ENCODE results near the gene TDRD1. TPM values are rescaled to one million over a fixed set of nuclear protein-coding genes. Genes with fewer than 3 reads are reported as not detected.

The TDRD1 gene
- total RNA-seq, 1 experiment from 2014 or later, result not detected

- H3K4me3 ChIP-seq (ENCODE audit: low read depth, low read length, poor library complexity, severe bottlenecking), result no peak overlapping the region
- TF ChIP-seq EZH2 (IDR thresholded peaks at IDR 0.05; ENCODE audit: borderline replicate concordance, low read depth, low read length, poor library complexity, severe bottlenecking) (no peak), CTCF (conservative IDR thresholded peaks at IDR 0.05; ENCODE audit: low read depth, low read length) (no peak)
- intact Hi-C loops (cut with micrococcal nuclease; ENCODE audit: unreplicated experiment), result no loop called here
- no TSS peak for BruUV-seq (replicated peaks)
- H3K27ac ChIP-seq (ENCODE audit: low read depth, low read length, poor library complexity, severe bottlenecking), result no peak overlapping the region
- ChIA-PET CTCF (no interaction called here), POLR2A (ENCODE audit: low non-redundant PET) (no interaction called here)
- no peaks in the 10 kb centered on the region for H3K27me3 ChIP-seq (replicated peaks; ENCODE audit: insufficient read depth, low read depth, low read length, poor library complexity)
- DNase-seq (ENCODE audit: low spot score), result no peak
- no peaks in the 10 kb centered on the region for H3K9me3 ChIP-seq (ENCODE audit: low read depth, low read length, poor library complexity, severe bottlenecking)
- H3K36me3 ChIP-seq (ENCODE audit: insufficient read depth, low read length, poor library complexity, severe bottlenecking), result no peaks in the 10 kb centered on the region
- H3K4me1 ChIP-seq (ENCODE audit: insufficient read depth, low read length, poor library complexity, severe bottlenecking), result no peaks in the 10 kb centered on the region
Observed at GRCh38 chr10:114281006-114281405, 101.9 kb downstream of the TDRD1 start.

GRCh38 chr10:114281461-114281860 is 102.3 kb downstream of the TDRD1 start:
- Histone ChIP-seq H3K27me3 (replicated peaks; ENCODE audit: insufficient read depth, low read depth, low read length, poor library complexity) (no peaks in the 10 kb centered on the region), H3K4me1 (ENCODE audit: insufficient read depth, low read length, poor library complexity, severe bottlenecking) (no peaks in the 10 kb centered on the region), H3K36me3 (ENCODE audit: insufficient read depth, low read length, poor library complexity, severe bottlenecking) (no peaks in the 10 kb centered on the region), H3K27ac (ENCODE audit: low read depth, low read length, poor library complexity, severe bottlenecking) (no peak overlapping the region), H3K4me3 (ENCODE audit: low read depth, low read length, poor library complexity, severe bottlenecking) (no peak overlapping the region), H3K9me3 (ENCODE audit: low read depth, low read length, poor library complexity, severe bottlenecking) (no peaks in the 10 kb centered on the region)
- POLR2A ChIA-PET (ENCODE audit: low non-redundant PET), result no interaction called here
- no peak for DNase-seq (ENCODE audit: low spot score)
- no TSS peak for BruUV-seq (replicated peaks)
- no peak for TF ChIP-seq CTCF (conservative IDR thresholded peaks at IDR 0.05; ENCODE audit: low read depth, low read length)
- no peak for TF ChIP-seq EZH2 (IDR thresholded peaks at IDR 0.05; ENCODE audit: borderline replicate concordance, low read depth, low read length, poor library complexity, severe bottlenecking)
- intact Hi-C loops (cut with micrococcal nuclease; ENCODE audit: unreplicated experiment), result no loop called here
- CTCF ChIA-PET, result interaction anchor here (0.6 kb wide), 1 partner anchor 380 kb away, joined by 7 read pairs; no protein-coding TSS in a partner anchor

Other genes starting within 250 kb of the TDRD1 start
- gene ADRB1, start 135.5 kb upstream of the TDRD1 start, total RNA-seq (2021), result 81.6 and 85.2 TPM in 2 replicates
- gene CCDC186, start 5.2 kb upstream of the TDRD1 start, total RNA-seq (2021), result 10.9 and 11.5 TPM in 2 replicates
- gene VWA2, start 59.9 kb downstream of the TDRD1 start, total RNA-seq (2021), result not detected in 2 replicates
- gene AFAP1L2, start 225.1 kb downstream of the TDRD1 start, total RNA-seq (2021), result not detected in 2 replicates